Measurements from ENCODE around the gene CNTNAP5.
A peak's percentile ranks its signal among the peaks of the same experiment; 100 is the strongest.

The CNTNAP5 gene

DNA sequence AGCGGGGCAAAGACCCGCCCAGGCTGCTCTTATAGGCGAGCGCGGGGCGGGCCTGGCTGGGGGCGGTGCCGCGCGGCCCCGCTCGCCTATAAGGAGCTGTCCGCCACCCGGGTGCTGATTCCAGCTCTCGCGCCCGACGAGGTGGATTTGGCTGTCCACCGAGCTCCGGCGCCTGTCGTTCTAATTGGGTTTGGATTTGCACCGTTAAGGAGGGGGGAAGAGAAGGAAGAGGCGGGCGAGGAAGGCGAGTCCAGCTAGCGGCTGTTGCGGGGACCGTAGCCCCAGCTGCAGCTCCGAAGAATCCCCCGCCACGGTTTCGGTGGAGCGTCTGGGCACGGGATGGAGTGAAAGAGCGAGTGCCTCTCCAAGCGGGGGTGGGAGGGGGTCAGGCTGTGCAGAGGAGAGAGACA is at the start of gene CNTNAP5:
TSS of gene CNTNAP5 (plus strand) at position 117 of the 410 bp plus-strand sequence. CDS start 364 bp downstream, outside the sequence.
- ATAC-seq (no peak), DNase-seq (peak; percentile 28)
- no peak within 1 kb of the TSS for H3K27ac Mint-ChIP-seq
- H3K36me3 Mint-ChIP-seq (ENCODE audit: low read depth), result no peaks in the 10 kb centered on the region
- no peaks in the 10 kb centered on the region for H3K4me1 Mint-ChIP-seq
- peaks cover 33% of the 10 kb centered on the region for H3K27me3 Mint-ChIP-seq
- H3K9me3 Mint-ChIP-seq, result no peaks in the 10 kb centered on the region
- H3K4me3 Mint-ChIP-seq, result no peak within 1 kb of the TSS

DNA sequence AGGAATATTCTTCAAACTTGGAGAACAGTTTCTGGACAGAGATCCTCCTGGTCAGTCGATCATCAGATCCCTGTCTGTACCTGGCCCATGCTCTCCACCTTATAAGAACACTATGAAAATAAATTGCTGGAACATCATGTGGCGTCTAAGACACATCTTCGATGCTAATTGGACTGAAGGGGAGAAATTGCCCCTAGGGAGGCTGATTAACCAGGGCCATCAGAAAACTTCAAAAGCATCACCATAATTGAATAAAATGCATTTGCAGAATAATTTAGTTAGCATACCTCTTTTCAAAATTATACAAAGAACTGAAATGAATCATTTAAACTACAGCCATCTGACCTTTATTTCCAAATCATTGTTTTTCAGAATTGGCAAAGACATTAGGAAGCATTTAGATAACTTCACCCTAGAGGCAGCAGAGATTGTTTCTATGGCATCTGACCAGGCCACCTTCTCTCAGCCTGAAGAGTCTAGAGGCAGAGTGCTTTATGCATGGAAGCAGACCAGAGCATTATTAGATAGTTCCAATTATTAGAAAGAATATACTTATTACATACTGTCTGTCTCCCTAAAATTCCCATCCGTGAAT is 48.9 kb upstream of the CNTNAP5 start:
- Mint-ChIP-seq H3K4me3 (no peak overlapping the region), H3K27ac (no peak overlapping the region), H3K9me3 (peaks cover 14% of the 10 kb centered on the region), H3K4me1 (no peaks in the 10 kb centered on the region), H3K27me3 (no peaks in the 10 kb centered on the region), H3K36me3 (ENCODE audit: low read depth) (no peaks in the 10 kb centered on the region)
- no peak for DNase-seq
- ATAC-seq, result no peak

GRCh38 chr2:123993728-123994323 is 31.3 kb upstream of the CNTNAP5 start:
- peak; percentile 2 for DNase-seq
- Mint-ChIP-seq H3K9me3 (peaks cover 4% of the 10 kb centered on the region), H3K36me3 (ENCODE audit: low read depth) (no peaks in the 10 kb centered on the region), H3K27ac (no peak overlapping the region), H3K4me1 (peaks cover 5% of the 10 kb centered on the region), H3K4me3 (no peak overlapping the region), H3K27me3 (no peaks in the 10 kb centered on the region)
- no peak for ATAC-seq

DNA sequence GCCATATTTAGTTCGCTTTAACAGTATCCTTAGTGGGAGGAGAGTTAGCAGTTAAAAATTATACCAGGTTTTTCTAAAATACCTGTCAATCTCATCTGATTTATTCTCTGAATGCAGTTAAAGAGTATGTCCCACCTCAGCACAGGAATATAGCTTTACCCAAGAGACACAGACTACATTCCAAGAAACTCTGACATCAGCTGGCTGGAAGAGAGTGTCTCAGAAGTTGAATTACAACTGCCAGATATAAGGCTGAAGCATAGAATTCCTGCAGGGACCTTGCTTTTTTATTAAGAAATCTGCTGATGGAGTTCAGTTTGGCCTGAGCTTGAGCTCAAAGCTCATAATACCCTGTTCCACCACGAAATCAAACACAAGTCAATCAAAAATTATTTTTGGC is 25.4 kb upstream of the CNTNAP5 start:
- no peaks in the 10 kb centered on the region for H3K27me3 Mint-ChIP-seq
- H3K27ac Mint-ChIP-seq, result no peak overlapping the region
- no peaks in the 10 kb centered on the region for H3K36me3 Mint-ChIP-seq (ENCODE audit: low read depth)
- no peaks in the 10 kb centered on the region for H3K4me1 Mint-ChIP-seq
- no peak for ATAC-seq
- H3K4me3 Mint-ChIP-seq, result no peak overlapping the region
- DNase-seq, result no peak
- H3K9me3 Mint-ChIP-seq, result peaks cover 4% of the 10 kb centered on the region

DNA sequence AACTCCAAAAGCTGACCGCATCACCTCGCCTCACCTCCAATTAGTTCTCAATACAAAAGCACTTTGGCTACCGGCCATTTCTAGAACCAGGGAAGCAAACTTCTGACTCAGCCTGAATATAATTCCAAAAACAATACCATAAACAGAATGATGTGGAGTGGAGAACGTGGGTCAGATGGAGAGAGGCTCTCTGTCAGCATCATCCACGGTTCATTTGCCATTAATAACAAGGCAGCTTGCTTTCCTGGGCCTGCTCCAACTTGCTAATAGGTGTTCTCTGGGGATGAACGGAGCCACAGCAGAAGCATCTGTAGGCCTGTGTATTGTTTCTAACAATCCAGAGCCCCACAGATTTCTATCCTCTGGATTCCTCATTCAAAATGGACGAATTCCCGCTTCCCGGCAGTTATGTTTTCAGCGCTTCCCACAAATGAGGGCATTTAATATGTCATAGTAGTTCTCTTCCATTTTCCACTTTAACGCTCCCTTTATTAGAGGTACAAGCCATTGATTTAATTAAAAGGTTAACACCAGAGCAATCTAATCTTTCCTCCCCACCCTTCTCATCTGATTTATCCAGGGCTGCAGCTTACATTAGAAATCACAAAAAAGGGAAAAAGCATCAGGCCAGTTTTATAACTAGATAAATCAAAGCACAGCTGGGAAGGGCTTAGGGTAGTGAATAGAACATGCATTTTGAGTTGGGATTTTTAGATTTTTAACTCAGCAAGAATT is 23.2 kb upstream of the CNTNAP5 start:
- no peak overlapping the region for H3K27ac Mint-ChIP-seq
- H3K36me3 Mint-ChIP-seq (ENCODE audit: low read depth), result no peaks in the 10 kb centered on the region
- no peaks in the 10 kb centered on the region for H3K4me1 Mint-ChIP-seq
- DNase-seq (no peak), ATAC-seq (no peak)
- H3K4me3 Mint-ChIP-seq, result no peak overlapping the region
- peaks cover 4% of the 10 kb centered on the region for H3K9me3 Mint-ChIP-seq
- H3K27me3 Mint-ChIP-seq, result no peaks in the 10 kb centered on the region

- peaks cover 8% of the 10 kb centered on the region for H3K27me3 Mint-ChIP-seq
Observed at GRCh38 chr2:124018890-124019289, 6.2 kb upstream of the CNTNAP5 start.

DNA sequence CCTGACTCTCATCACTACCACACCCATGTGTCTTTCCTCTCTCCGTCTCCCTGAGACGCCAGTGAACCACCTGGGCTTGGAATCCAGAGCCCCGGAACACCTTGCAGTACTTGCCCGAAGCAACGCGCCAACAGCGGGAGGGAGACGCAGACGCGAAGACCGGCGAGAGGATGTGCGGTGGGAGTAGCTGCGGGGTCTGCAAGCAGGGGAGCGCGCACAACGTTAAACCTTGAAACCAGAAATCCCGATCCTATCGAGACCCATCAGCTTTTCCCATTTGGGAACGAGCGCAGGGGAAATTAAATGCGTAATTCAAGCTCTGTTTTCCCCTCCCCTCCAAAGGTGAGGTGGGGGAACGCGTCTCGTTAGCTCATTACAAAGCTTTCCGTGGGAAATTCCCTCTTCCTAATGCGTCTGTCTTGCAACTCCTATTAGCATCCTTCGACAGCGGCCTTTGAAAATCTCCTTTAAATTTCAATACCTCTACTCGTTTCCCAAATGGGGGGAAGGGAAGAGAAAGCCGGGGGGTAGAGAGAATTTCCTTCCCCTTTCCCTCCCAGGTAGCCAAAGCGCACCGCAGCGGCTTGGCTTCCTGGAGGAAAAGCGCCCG is 421 bp upstream of the CNTNAP5 start:
- no peaks in the 10 kb centered on the region for H3K9me3 Mint-ChIP-seq
- H3K36me3 Mint-ChIP-seq (ENCODE audit: low read depth), result no peaks in the 10 kb centered on the region
- no peaks in the 10 kb centered on the region for H3K4me1 Mint-ChIP-seq
- DNase-seq (no peak), ATAC-seq (no peak)
- no peak overlapping the region for H3K4me3 Mint-ChIP-seq
- peaks cover 33% of the 10 kb centered on the region for H3K27me3 Mint-ChIP-seq
- H3K27ac Mint-ChIP-seq, result no peak overlapping the region

More at GRCh38 chr2:124018890-124019289, 6.2 kb upstream of the CNTNAP5 start:
- ATAC-seq (no peak), DNase-seq (no peak)
- no peak overlapping the region for H3K4me3 Mint-ChIP-seq
- H3K9me3 Mint-ChIP-seq, result no peaks in the 10 kb centered on the region
- H3K36me3 Mint-ChIP-seq (ENCODE audit: low read depth), result no peaks in the 10 kb centered on the region
- H3K4me1 Mint-ChIP-seq, result no peaks in the 10 kb centered on the region
- no peak overlapping the region for H3K27ac Mint-ChIP-seq

DNA sequence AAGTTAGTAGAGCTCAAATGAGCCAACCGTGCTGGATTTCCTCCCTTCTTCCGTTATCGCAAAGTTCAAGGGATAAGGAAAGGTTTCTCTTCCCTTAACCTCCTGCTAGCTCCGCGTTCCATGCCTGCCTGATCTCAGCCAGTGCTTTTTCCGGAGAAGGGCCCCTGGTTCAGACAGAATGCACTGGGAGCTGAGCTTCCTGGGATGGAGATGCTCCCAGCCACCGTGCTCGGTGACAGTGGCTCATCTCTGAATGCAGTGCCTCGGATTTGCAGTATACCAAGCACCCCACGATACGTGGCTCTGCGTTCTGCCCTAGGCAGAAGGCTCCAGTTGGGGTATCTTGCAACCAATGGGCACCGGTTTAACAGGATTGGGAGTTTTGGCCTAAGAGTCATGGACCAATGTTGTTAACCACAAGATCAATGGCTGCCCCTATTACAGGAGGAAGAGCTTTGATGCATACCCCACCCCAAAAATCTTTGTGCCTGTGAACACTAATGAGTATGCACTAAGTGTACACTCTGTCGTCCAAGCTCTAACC is 876 bp downstream of the CNTNAP5 start:
- H3K4me1 Mint-ChIP-seq, result no peaks in the 10 kb centered on the region
- ATAC-seq, result no peak
- no peak for DNase-seq
- H3K36me3 Mint-ChIP-seq (ENCODE audit: low read depth), result no peaks in the 10 kb centered on the region
- H3K4me3 Mint-ChIP-seq, result no peak overlapping the region
- no peaks in the 10 kb centered on the region for H3K9me3 Mint-ChIP-seq
- no peak overlapping the region for H3K27ac Mint-ChIP-seq
- H3K27me3 Mint-ChIP-seq, result peaks cover 33% of the 10 kb centered on the region

GRCh38 chr2:124026503-124026902 is 1.4 kb downstream of the CNTNAP5 start:
- ATAC-seq (no peak), DNase-seq (no peak)
- Mint-ChIP-seq H3K4me3 (no peak overlapping the region), H3K36me3 (ENCODE audit: low read depth) (no peaks in the 10 kb centered on the region), H3K27ac (no peak overlapping the region), H3K27me3 (peaks cover 31% of the 10 kb centered on the region), H3K9me3 (no peaks in the 10 kb centered on the region), H3K4me1 (no peaks in the 10 kb centered on the region)

- H3K27me3 Mint-ChIP-seq, result peaks cover 31% of the 10 kb centered on the region
- no peaks in the 10 kb centered on the region for H3K4me1 Mint-ChIP-seq
- H3K27ac Mint-ChIP-seq, result no peak overlapping the region
- no peaks in the 10 kb centered on the region for H3K36me3 Mint-ChIP-seq (ENCODE audit: low read depth)
- ATAC-seq, result no peak
- no peaks in the 10 kb centered on the region for H3K9me3 Mint-ChIP-seq
- no peak for DNase-seq
- H3K4me3 Mint-ChIP-seq, result no peak overlapping the region
Observed at GRCh38 chr2:124027182-124027581, 2.1 kb downstream of the CNTNAP5 start.

GRCh38 chr2:124032799-124033198 is 7.7 kb downstream of the CNTNAP5 start:
- no peak for ATAC-seq
- Mint-ChIP-seq H3K27me3 (no peaks in the 10 kb centered on the region), H3K9me3 (no peaks in the 10 kb centered on the region), H3K4me1 (no peaks in the 10 kb centered on the region), H3K27ac (no peak overlapping the region), H3K4me3 (no peak overlapping the region), H3K36me3 (ENCODE audit: low read depth) (no peaks in the 10 kb centered on the region)
- DNase-seq, result no peak

- no peaks in the 10 kb centered on the region for H3K27me3 Mint-ChIP-seq
- H3K4me3 Mint-ChIP-seq, result no peak overlapping the region
- no peak overlapping the region for H3K27ac Mint-ChIP-seq
- H3K36me3 Mint-ChIP-seq (ENCODE audit: low read depth), result no peaks in the 10 kb centered on the region
- DNase-seq (no peak), ATAC-seq (no peak)
- no peaks in the 10 kb centered on the region for H3K9me3 Mint-ChIP-seq
- no peaks in the 10 kb centered on the region for H3K4me1 Mint-ChIP-seq
Observed at GRCh38 chr2:124034265-124034664, 9.2 kb downstream of the CNTNAP5 start.

DNA sequence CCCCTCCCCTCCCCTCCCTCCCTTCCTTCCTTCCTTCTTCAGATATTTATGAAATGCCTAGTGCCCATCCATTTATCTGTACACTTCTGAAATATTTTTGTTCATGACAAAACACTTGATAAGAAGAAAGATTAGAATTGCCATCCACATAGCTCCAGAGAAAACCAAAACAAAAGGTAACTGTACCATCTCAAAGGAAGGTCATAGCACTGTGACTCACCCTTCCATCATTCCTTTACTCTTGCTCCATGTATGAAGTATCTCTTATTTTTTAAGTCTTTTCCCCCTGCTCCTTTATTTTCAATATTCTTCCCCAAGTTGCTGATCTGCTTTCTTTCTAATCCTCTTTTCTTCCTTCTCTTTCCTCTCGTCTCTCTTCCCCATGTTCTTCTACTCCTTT is 9.9 kb downstream of the CNTNAP5 start:
- no peaks in the 10 kb centered on the region for H3K4me1 Mint-ChIP-seq
- H3K27ac Mint-ChIP-seq, result no peak overlapping the region
- H3K36me3 Mint-ChIP-seq (ENCODE audit: low read depth), result no peaks in the 10 kb centered on the region
- H3K27me3 Mint-ChIP-seq, result no peaks in the 10 kb centered on the region
- H3K9me3 Mint-ChIP-seq, result no peaks in the 10 kb centered on the region
- no peak for DNase-seq
- ATAC-seq, result no peak
- H3K4me3 Mint-ChIP-seq, result no peak overlapping the region

- Mint-ChIP-seq H3K9me3 (peaks cover 3% of the 10 kb centered on the region), H3K4me3 (no peak overlapping the region), H3K27me3 (no peaks in the 10 kb centered on the region), H3K36me3 (ENCODE audit: low read depth) (no peaks in the 10 kb centered on the region), H3K27ac (no peak overlapping the region), H3K4me1 (no peaks in the 10 kb centered on the region)
- ATAC-seq, result no peak
- no peak for DNase-seq
Observed at GRCh38 chr2:124039032-124039431, 13.9 kb downstream of the CNTNAP5 start.

Data from activated naive CD8-positive, alpha-beta T cell treated with anti-CD3 and anti-CD28 coated beads, Interleukin-2, amount 50 U/mL, for 24 hours (primary cell).